Measurements from ENCODE around the gene OR5B21. TPM values are rescaled to one million over a fixed set of nuclear protein-coding genes. Genes with fewer than 3 reads are reported as not detected.

Gene OR5B21
- polyA plus RNA-seq, 3 donors from 2014 or later: not detected

DNA sequence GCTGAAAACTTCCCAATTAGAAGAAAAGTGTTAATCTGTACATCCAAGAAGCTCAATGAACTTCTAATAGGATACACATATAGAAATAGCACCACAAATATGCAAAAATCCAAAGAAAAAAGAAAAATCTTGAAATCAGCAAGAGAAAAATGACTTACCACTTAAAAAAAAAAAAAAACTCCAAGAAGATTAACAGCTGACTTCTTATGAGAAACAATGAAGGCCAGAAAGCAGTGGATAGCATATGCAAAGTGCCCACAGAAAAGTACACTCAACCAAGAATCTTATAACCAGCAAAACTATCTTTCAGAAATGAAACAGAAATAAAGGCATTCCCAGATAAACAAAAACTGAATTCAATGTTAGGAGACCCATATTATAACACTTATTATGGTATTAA is 36.0 kb downstream of the OR5B21 start:
- Mint-ChIP-seq H3K9me3 (peaks cover 13 to 51% (median 22%) of the 10 kb centered on the region in 6 donors), H3K27ac (no peak overlapping the region)

DNA sequence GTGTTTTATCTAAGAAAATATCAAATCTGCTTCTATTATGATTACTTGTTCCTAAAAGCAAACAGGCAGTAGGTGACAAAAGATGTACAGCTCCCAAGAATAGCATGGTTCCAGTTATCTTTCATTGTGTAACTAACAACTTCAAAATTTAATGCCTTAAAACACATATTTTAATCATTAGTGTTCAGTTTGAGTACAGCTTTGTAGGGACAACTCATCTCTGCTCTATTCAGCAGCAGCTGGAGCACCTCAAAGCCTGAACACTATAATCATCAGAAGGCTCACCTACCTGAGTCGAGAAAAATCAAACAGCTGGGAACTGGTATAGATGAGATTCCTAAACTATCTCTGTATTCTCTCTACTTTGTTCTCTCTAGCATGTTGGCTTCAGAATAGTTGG is 41.6 kb downstream of the OR5B21 start:
- Mint-ChIP-seq H3K9me3 (peaks cover 0 to 13% (median 8%) of the 10 kb centered on the region in 6 donors), H3K36me3 (no peaks in the 10 kb centered on the region), H3K4me1 (no peaks in the 10 kb centered on the region), H3K4me3 (no peak overlapping the region), H3K27ac (no peak overlapping the region), H3K27me3 (ENCODE audit: low read depth in 3 of 3) (peaks cover 0 to 12% (median 2%) of the 10 kb centered on the region in 3 donors)
- DNase-seq: no peak

More for the DNA sequence above, 36.0 kb downstream of the OR5B21 start:
- peaks cover 0 to 7% (median 0%) of the 10 kb centered on the region in 3 donors for H3K36me3 Mint-ChIP-seq
- H3K4me3 Mint-ChIP-seq: no peak overlapping the region
- DNase-seq: no peak
- no peaks in the 10 kb centered on the region for H3K4me1 Mint-ChIP-seq
- H3K27me3 Mint-ChIP-seq (ENCODE audit: low read depth in 3 of 3): peaks cover 0 to 5% (median 4%) of the 10 kb centered on the region in 3 donors

DNA sequence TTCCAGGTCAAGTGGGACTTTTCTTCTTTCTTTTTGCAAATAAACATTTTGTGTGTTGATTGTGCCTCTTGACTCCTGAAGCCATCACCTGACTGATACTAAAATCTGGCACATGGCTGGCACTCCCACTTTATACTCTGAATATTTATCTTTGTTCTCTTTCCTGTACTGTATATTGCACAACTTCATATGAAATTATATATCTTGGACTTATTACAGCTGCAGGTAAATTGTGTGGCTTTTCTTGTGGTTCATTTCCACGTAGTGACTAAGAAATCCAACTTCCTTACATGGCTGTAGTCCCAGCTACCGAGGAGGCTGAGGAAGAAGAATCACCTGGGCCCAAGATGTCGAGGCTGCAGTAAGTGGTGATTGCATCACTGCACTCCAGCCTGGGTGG is 42.2 kb downstream of the OR5B21 start:
- peaks cover 0 to 12% (median 2%) of the 10 kb centered on the region in 3 donors for H3K27me3 Mint-ChIP-seq (ENCODE audit: low read depth in 3 of 3)

More for the DNA sequence above, 42.2 kb downstream of the OR5B21 start:
- Mint-ChIP-seq H3K36me3 (no peaks in the 10 kb centered on the region), H3K27ac (no peak overlapping the region), H3K4me3 (no peak overlapping the region), H3K9me3 (peaks cover 0 to 10% (median 5%) of the 10 kb centered on the region in 6 donors), H3K4me1 (no peaks in the 10 kb centered on the region)
- no peak for DNase-seq

Other genes with a start within 250 kb of the OR5B21 start
- gene OR10W1, start 239.8 kb downstream of the OR5B21 start, polyA plus RNA-seq: not detected
- not detected for gene OR5B17, start 149.0 kb downstream of the OR5B21 start, polyA plus RNA-seq
- gene OR5B3, start 101.2 kb downstream of the OR5B21 start, polyA plus RNA-seq: not detected
- gene OR5B2, start 80.0 kb downstream of the OR5B21 start, polyA plus RNA-seq: not detected
- not detected for gene OR5B12, start 65.9 kb downstream of the OR5B21 start, polyA plus RNA-seq
- 100 to 1,000 TPM; 153 to 217 (median 197) TPM for gene LPXN, start 67.8 kb upstream of the OR5B21 start, polyA plus RNA-seq
- 10 to 100 TPM in 2 of 3 donors, 1 to 10 TPM in 1; 6.6 to 15.4 (median 10.8) TPM for gene ZFP91, start 71.0 kb upstream of the OR5B21 start, polyA plus RNA-seq
- under 1 TPM in 1 of 3 donors, not detected in 2; 0.46 TPM for gene CNTF, start 114.6 kb upstream of the OR5B21 start, polyA plus RNA-seq
- gene GLYAT, start 223.8 kb upstream of the OR5B21 start, polyA plus RNA-seq: not detected